ENCODE measurements around the gene CLNK. TPM values are rescaled to one million over a fixed set of nuclear protein-coding genes. Genes with fewer than 3 reads are reported as not detected.

CLNK gene
- total RNA-seq, 4 donors from 2014 or later, result 0.17 TPM; not detected in 3

DNA sequence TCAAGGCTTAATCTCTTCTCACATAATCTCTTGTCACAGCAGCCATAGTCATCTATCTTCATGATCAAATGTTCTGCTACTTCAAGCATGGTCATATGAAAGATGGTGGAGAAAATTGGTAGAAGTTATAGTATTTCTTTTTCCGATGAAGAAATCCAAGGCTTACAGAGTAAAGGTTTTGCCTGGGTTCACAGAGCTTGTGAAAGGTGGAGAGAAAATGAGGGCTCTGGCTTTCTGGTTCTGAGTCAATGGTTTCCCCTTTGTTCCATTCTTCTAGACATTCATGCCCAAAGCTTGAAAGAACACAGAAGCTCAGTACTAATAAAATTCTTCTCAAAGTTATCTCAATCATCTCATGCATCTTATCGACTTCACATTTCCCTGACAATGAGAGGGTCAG is 36.1 kb downstream of the CLNK start:
- no peak for TF ChIP-seq CTCF (IDR thresholded peaks at IDR 0.05; ENCODE audit: low read depth)

GRCh38 chr4:10647846-10648245 is 36.7 kb downstream of the CLNK start:
- no peak for TF ChIP-seq CTCF (IDR thresholded peaks at IDR 0.05; ENCODE audit: low read depth)

DNA sequence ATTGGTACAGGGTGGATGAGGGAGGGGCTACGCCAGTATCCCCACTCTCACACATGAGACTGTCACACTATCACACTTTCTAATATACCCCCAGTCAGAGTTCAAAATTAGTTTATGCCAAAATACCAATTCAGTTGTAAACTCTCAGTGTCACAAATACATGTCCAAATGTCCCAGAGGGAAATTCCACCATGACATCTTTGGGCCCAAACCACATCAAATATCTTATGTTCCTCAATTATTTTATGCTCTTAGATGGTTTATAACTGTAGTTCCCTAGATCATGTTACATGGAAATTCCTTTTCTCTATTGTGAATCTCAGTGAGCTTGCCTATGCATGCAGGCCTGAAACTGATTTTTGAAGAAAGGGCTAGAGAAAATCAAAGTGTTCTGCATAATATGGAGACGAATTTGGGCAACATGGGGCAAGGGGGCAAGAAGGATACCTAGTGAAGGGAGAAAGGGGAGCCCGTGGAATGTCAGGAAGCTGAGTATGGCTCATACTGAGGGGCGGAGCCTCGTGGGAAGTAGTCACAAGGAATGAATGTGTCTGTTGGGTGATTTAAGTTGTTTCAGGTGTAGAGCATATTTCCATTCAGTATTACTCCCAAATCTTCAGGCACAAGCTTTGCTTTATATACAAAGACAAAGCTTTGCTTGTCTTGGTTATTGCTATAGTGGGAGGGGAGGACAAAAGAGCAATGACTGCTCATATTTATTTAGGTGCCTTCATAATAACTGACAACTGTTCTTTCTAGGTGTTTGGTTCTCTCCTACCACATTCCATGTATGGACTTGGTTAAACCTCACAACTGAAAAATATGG is 40.8 kb downstream of the CLNK start:
- TF ChIP-seq CTCF (IDR thresholded peaks at IDR 0.05; ENCODE audit: low read depth), result no peak

GRCh38 chr4:10640561-10641201 is 43.9 kb downstream of the CLNK start:
- no peak for TF ChIP-seq CTCF (IDR thresholded peaks at IDR 0.05; ENCODE audit: low read depth)

GRCh38 chr4:10639664-10640063 is 44.9 kb downstream of the CLNK start:
- TF ChIP-seq CTCF (IDR thresholded peaks at IDR 0.05; ENCODE audit: low read depth), result no peak

- no peak for TF ChIP-seq CTCF (IDR thresholded peaks at IDR 0.05; ENCODE audit: low read depth)
Measured at GRCh38 chr4:10639100-10639499, 45.5 kb downstream of the CLNK start.

GRCh38 chr4:10635091-10635490 is 49.5 kb downstream of the CLNK start:
- TF ChIP-seq CTCF (IDR thresholded peaks at IDR 0.05; ENCODE audit: low read depth), result no peak
